SHP77 treated with DMSO at 0.1 percent for 48 hours (cell line): ENCODE measurements around the gene CCDC9.
A peak's percentile ranks its signal among the peaks of the same experiment; 100 is the strongest.
"Not testable (repeated sequence)": the region's sequence is repeated elsewhere in the genome, so short reads cannot be mapped to it uniquely, and the experiment has no call there.

Source experiments
- DNase-seq: peaks from one replicate; lab custom pipeline; 2025; lab: John Stamatoyannopoulos, UW

CCDC9 gene

DNA sequence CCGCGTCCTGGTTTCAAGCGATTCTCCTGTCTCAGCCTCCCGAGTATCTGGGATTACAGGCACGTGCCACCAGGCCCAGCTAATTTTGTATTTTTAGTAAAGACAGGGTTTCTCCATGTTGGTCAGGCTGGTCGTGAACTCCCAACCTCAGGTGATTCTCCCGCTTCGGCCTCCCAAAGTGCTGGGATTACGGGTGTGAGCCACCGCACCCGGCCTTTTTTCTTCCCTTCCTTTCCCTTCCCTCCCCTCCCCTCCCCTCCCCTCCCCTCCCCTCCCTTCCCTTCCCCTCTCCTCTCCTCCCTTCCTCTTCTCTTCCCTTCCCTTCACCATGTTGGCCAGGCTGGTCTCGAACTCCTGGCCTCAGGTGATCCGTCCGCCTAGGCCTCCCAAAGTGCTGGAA, 44.5 kb downstream of the CCDC9 start:
- not testable (repeated sequence) for DNase-seq

DNA sequence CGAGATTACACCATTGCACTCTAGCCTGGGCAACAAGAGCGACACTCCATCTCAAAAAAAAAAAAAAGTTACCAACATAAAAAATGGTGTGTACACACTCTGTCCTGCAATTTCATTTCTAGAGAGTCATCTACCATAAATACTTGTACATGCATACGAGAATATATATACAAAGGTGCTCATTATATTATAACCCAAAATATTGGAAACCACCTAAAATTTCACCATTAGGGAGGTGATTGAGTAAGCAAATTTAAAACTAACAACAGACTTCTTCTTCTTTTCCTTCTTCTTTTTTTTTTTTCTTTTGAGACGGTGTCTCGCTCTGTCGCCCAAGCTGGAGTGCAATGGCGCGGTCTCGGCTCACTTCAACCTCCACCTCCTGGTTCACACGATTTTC, 45.9 kb downstream of the CCDC9 start:
- DNase-seq: no peak

DNA sequence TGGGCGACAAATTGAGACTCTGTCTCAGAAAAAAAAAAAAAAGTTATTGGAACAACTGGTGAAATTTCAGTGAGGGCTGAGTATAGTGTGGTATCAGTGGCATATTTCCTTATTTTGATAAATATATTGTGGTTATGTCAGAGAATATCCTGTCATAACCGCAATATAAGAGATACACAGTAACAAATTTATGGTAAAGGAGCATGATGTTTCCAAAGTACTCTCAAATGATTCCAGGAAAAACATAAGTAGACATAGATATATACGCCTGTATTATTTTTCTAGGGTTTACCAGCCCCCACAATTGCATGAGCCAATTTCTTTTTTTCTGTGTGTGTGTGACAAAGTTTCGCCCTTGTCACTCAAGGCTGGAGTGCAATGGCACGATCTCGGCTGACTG, 47.6 kb downstream of the CCDC9 start:
- DNase-seq: no peak

DNA sequence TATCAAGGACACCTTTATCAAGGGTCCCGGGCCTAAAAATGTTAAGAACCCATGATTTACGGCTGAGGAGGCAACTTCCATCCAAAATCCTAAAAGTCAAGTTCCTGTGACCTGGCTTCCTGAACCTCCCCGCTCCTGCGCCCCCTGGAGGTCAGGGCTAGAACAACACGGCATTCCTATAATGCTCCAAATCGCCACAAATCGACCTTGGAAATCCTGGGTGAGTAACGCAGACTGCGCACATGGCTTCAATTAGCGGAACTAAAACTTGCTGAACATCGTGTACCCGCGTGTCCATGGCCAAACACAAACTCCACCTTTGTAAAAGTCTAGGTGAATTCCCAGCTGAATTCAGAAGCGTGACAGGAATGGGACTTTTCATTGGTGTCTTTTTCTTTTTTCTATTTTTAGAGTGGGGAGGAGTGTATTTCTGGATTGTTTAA, 49.0 kb downstream of the CCDC9 start:
- DNase-seq: no peak

DNA sequence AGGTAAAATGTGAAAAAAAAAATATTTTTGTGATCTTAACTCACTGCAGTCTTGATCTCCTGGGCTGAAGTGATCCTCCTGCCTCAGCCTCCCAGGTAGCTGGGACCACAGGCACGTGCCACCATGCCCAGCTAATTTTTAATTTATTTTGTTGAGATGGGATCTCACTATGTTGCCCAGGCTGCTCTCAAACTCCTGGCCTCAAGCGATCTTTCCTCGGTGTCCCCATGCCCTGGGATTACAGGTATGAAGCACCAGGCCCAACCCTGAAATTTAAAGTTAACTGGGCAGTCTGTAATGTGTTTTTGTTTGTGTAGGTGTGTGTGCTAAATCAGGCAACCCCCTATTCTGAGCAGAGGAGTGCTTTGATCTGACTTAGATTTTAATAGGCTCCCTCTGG, 50.0 kb downstream of the CCDC9 start:
- no peak for DNase-seq

DNA sequence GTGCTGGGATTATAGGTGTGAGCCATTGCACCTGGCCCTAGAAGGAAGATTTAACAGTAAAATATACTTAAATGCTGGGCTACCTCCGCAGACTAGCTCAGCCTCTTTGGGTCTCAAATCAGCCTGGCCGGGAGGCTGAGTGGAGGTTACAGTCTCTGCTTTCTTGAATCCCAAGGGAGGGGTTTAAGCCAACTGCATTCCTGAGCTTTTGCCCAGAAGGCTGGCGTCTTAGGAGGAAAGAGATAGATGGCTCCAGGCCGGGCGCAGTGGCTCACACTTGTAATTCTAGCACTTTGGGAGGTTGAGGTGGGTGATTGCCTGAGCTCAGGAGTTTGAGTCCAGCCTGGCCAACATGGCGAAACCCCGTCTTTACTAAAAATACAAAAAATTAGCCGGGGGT, 52.7 kb downstream of the CCDC9 start:
- DNase-seq: no peak

DNA sequence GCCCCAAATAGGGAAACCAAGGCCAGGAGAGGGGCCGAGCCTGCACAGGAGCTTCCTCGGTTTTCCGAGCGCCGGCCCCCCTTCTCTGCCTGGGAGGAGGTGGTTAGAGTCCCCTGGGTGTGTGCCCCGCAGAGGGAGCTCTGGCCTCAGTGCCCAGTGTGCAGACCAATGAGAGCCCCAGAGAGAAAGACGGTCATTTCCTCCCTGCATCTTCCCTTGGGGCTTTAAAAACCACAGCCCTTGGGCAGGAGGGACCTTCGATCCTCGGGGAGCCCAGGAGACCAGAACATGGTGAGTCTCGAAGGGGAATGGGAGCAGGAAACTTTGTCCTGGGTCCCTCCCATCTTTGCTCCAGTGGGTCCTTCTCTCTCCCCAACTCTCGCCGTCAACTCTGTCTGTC, 53.3 kb downstream of the CCDC9 start, which contains the start of gene C5AR1:
TSS of gene C5AR1 (plus strand) at position 254 of the 400 bp plus-strand sequence. CDS start at position 289, 35 bp downstream.
- no peak for DNase-seq

DNA sequence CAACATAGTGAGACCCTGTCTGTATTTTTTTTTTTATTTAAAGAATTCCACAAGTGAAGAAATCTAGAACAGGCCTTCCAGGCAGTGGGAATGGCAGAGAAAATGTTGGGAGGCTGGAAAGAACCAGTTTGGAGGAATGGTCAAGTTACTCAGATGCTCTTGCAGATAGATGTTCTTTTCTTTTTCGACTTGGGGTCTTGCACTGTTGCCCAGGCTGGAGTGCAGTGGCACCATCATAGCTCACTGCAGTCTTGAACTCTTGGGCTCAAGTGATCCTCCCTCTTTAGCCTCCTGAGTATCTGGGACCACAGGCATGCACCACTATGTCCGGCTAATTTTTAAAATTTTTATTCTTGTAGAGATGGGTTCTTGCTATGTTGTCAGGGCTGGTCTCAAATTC, 54.0 kb downstream of the CCDC9 start:
- no peak for DNase-seq

DNA sequence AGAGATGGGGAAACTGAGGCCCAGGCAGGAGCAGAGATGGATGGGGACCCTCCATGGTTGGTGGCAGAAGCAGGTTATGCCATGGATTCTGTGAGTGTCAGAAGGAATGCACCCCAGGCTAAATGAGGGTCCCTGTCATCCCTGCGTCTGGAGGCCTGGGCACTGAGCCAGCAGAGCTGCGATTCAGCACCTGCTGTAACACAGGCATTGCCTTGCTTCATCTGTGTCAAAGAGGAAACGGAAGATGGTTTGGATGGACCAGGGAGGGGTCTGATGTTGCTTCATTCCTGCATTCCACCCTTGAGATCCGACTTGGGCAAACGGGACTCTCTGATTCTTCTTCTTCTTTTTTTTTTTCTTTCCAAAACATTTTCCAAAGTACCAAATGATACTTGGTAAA, 54.5 kb downstream of the CCDC9 start:
- peak; percentile 24 for DNase-seq

DNA sequence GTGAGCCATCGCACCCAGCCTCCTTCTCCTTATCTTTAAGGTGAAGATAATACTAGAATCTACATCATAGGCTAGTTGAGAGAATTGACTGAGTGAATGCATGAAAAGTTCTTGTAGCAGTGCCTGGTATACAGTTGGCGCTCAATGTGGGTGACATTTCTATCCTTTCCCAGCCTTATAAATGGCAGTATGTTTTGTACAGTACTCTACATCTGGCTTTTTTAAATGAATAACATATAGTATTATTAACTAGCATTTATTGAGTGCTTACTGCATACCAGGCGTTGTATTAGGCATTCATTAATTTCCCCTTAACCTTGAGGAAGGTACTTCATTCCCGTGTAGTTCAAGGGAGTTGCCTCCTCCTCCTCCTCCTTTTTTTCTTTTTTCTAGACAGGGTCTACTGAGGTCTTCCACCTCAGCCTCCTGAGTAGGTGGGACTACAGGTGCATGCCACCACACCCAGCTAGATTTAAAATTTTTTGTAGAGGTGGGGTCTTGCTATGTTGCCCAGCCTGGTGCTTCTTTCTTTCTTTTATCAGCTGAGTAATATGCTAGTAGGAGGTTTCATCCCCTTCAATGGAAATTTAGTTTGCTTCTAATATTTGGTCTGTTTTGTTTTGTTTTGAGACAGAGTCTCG, 56.2 kb downstream of the CCDC9 start:
- DNase-seq: no peak

DNA sequence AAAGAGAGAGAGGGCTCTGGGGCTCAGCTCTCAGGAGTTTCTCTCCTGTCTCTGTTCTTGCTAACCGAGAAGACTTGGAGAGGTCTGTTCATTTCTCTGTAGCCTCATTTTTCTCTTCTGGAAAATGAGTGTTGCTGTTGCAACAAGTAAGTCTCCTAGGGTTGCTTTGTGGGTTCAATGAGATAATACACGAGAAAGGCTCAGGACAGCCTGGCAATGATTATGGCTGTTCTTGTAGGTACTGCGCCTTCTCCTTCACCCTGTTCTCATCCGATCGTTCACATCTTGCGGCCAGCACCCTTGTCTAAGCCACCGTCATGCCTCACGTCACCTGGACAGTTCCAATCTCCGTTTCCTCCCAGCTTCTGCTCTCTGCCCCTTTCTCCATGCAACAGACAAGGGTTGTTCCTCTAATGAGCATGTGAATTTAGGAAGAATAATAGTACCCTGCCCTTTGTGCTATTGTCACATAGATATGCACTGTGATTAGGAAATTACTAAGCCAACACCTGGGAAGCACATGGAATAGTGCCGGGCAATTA, 57.5 kb downstream of the CCDC9 start:
- DNase-seq: no peak

DNA sequence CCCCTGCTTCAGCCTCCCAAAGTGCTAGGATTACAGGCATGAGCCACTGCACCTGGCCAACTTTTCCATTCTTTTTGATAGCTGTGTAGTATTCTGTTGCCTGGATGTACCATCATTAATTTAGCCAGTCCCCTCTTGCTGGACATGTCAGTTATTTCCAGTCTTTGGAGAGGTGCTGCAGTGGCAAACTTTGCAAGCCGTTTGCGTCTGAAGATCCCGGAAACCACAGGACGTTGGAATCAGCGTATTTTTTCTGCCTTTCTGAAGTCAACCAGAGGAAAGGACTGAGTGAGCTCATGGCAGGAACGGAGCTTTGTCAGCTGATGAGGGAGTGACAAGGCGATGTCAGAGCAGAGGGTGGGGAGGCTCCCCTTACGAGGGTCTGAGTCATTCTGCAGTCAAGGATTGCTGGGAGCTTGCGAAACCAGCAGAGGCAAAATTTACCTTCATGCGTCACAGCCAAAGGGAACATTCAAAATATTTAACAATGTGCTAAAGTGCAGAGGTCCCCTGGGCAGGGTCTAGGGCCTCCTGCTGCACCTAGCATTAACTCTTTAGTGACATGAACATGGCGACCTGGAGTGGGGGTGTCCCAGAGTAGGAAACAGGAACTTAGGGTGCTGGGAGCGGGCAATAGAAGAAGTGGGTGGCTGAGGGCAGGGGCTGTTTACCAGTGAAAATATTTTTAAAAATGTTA, 58.9 kb downstream of the CCDC9 start:
- DNase-seq: no peak

DNA sequence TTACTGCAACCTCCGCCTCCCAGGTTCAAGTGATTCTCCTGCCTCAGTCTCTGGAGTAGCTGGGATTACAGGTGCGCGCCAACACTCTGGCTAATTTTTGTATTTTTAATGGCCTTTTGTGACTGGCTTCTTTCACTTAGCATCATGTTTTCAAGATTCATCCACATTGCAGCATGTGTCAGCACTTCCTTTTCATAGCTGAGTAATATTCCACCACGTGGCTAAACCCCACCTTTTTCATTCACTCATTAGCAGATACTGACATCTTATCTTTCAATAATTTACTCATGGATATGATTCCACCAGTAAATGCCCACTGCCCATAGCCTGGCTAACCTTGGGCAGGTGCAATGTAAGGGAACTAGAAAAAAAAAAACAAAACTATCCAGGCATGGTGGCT, 60.2 kb downstream of the CCDC9 start:
- no peak for DNase-seq

DNA sequence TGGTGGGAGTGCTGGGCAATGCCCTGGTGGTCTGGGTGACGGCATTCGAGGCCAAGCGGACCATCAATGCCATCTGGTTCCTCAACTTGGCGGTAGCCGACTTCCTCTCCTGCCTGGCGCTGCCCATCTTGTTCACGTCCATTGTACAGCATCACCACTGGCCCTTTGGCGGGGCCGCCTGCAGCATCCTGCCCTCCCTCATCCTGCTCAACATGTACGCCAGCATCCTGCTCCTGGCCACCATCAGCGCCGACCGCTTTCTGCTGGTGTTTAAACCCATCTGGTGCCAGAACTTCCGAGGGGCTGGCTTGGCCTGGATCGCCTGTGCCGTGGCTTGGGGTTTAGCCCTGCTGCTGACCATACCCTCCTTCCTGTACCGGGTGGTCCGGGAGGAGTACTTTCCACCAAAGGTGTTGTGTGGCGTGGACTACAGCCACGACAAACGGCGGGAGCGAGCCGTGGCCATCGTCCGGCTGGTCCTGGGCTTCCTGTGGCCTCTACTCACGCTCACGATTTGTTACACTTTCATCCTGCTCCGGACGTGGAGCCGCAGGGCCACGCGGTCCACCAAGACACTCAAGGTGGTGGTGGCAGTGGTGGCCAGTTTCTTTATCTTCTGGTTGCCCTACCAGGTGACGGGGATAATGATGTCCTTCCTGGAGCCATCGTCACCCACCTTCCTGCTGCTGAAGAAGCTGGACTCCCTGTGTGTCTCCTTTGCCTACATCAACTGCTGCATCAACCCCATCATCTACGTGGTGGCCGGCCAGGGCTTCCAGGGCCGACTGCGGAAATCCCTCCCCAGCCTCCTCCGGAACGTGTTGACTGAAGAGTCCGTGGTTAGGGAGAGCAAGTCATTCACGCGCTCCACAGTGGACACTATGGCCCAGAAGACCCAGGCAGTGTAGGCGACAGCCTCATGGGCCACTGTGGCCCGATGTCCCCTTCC, 63.9 kb downstream of the CCDC9 start:
- no peak for DNase-seq
